Neural progenitor cell (in vitro differentiated cells): ENCODE data around the gene ETFA. TPM values are rescaled to one million over a fixed set of nuclear protein-coding genes. Genes with fewer than 3 reads are reported as not detected.

Experiments
- DNase-seq: peaks from one replicate; pipeline ENCODE4 v3.0.0-alpha.2; 2016; ENCODE audit warnings: low spot score
- H2AFZ ChIP-seq: fragments of 200-600 bp; sonication (generic); replicated peaks from 2 replicates; pipeline ENCODE4 v1.6.1; 2016; ENCODE audit warnings: antibody characterized with exemption
- H3F3A ChIP-seq: fragments of 200-600 bp; sonication (generic); 2 replicates; pipeline ENCODE4 v1.6.1; 2016; ENCODE audit warnings: antibody characterized with exemption, low read depth
- H3K27ac ChIP-seq: fragments of 200-600 bp; sonication (generic); 2 replicates; pipeline ENCODE4 v1.5.1; 2016; ENCODE audit warnings: mild to moderate bottlenecking
- H3K27me3 ChIP-seq: fragments of 200-600 bp; sonication (generic); 2 replicates; pipeline ENCODE4 v1.6.1; 2016; ENCODE audit warnings: mild to moderate bottlenecking, moderate library complexity
- H3K36me3 ChIP-seq: fragments of 200-600 bp; sonication (generic); 2 replicates; pipeline ENCODE4 v1.5.1; 2016
- H3K4me1 ChIP-seq: fragments of 200-600 bp; sonication (generic); 2 replicates; pipeline ENCODE4 v1.6.1; 2016; ENCODE audit warnings: mixed run types
- H3K4me2 ChIP-seq: fragments of 200-600 bp; sonication (generic); 2 replicates; pipeline ENCODE4 v1.6.1; 2016
- H3K4me3 ChIP-seq: fragments of 200-600 bp; sonication (generic); 2 replicates; pipeline ENCODE4 v1.5.1; 2016
- H3K79me2 ChIP-seq: fragments of 200-600 bp; sonication (generic); 2 replicates; pipeline ENCODE4 v1.6.1; 2016; ENCODE audit warnings: low read depth
- H3K9ac ChIP-seq: fragments of 200-600 bp; sonication (generic); 2 replicates; pipeline ENCODE4 v1.6.1; 2016
- H3K9me3 ChIP-seq: fragments of 200-600 bp; sonication (generic); 2 replicates; pipeline ENCODE4 v1.5.1; 2016; ENCODE audit warnings: low read depth
- H4K20me1 ChIP-seq: fragments of 200-600 bp; sonication (generic); 2 replicates; pipeline ENCODE4 v1.6.1; 2016; ENCODE audit warnings: low read depth
- H3K27ac Mint-ChIP-seq: 3 replicates; pipeline ENCODE4 v1.8.0; 2021; ENCODE audit warnings: mixed read lengths
- H3K27me3 Mint-ChIP-seq: 2 replicates; pipeline ENCODE4 v1.8.0; 2022; ENCODE audit warnings: low read depth, mild to moderate bottlenecking, inconsistent platforms, moderate library complexity, mixed read lengths; ENCODE audit not compliant: insufficient read depth
- H3K36me3 Mint-ChIP-seq: 3 replicates; pipeline ENCODE4 v1.8.0; 2021; ENCODE audit warnings: mixed read lengths
- H3K4me1 Mint-ChIP-seq: 3 replicates; pipeline ENCODE4 v1.8.0; 2021; ENCODE audit warnings: mixed read lengths
- H3K4me3 Mint-ChIP-seq: 3 replicates; pipeline ENCODE4 v1.8.0; 2021; ENCODE audit warnings: mild to moderate bottlenecking, moderate library complexity, mixed read lengths
- H3K9me3 Mint-ChIP-seq: 3 replicates; pipeline ENCODE4 v1.8.0; 2020; ENCODE audit warnings: mixed read lengths
- CTCF ChIP-seq: fragments of 200-600 bp; sonication (generic); IDR thresholded peaks from 2 replicates; pipeline ENCODE4 v1.5.1; 2017; ENCODE audit warnings: antibody characterized with exemption, mild to moderate bottlenecking
- EZH2 ChIP-seq: fragments of 200-600 bp; sonication (generic); IDR thresholded peaks from 2 replicates; pipeline ENCODE4 v1.6.1; 2017; ENCODE audit warnings: antibody characterized with exemption, mild to moderate bottlenecking, moderate library complexity
- EZH2phosphoT487 ChIP-seq: fragments of 200-600 bp; sonication (generic); IDR thresholded peaks from 2 replicates; pipeline ENCODE4 v1.6.1; 2017; ENCODE audit warnings: antibody characterized with exemption
- total RNA-seq: library from RNA; depleted of rRNA; stranded (reverse); fragments of >200 nt; gene quantifications from 2 replicates; pipeline ENCODE4 v1.2.3, GENCODE V29; 2015; ENCODE audit warnings: low replicate concordance

Gene ETFA
- total RNA-seq, 1 donor from 2014 or later, result 99.3 TPM

GRCh38 chr15:76215634-76216033, 95.6 kb downstream of the ETFA start:
- no peak overlapping the region for H3K9ac ChIP-seq
- H3K4me3 ChIP-seq, result no peak overlapping the region
- Mint-ChIP-seq H3K27ac (no peak overlapping the region), H3K4me1 (peaks cover 11% of the 10 kb centered on the region), H3K36me3 (peaks cover 16% of the 10 kb centered on the region), H3K9me3 (peaks cover 11% of the 10 kb centered on the region), H3K4me3 (no peak overlapping the region), H3K27me3 (peaks cover 2% of the 10 kb centered on the region)
- peaks cover 3% of the 10 kb centered on the region for H3F3A ChIP-seq
- no peak overlapping the region for H3K27ac ChIP-seq
- no peak overlapping the region for H3K4me2 ChIP-seq
- no peak for TF ChIP-seq EZH2phosphoT487
- no peak for TF ChIP-seq EZH2
- no peak for TF ChIP-seq CTCF
- no peaks in the 10 kb centered on the region for H4K20me1 ChIP-seq
- no peaks in the 10 kb centered on the region for H3K27me3 ChIP-seq
- no peaks in the 10 kb centered on the region for H3K9me3 ChIP-seq
- H2AFZ ChIP-seq, result no peak overlapping the region
- H3K4me1 ChIP-seq, result peaks cover 19% of the 10 kb centered on the region
- no peaks in the 10 kb centered on the region for H3K79me2 ChIP-seq
- peaks cover 4% of the 10 kb centered on the region for H3K36me3 ChIP-seq
- DNase-seq, result no peak

- H3K27ac ChIP-seq, result no peak overlapping the region
- no peaks in the 10 kb centered on the region for H3K36me3 ChIP-seq
- H3K4me3 ChIP-seq, result no peak overlapping the region
- H3K9me3 Mint-ChIP-seq, result no peaks in the 10 kb centered on the region
- peaks cover 5% of the 10 kb centered on the region for H3K36me3 Mint-ChIP-seq
- H2AFZ ChIP-seq, result no peak overlapping the region
- no peak for TF ChIP-seq CTCF
- TF ChIP-seq EZH2, result no peak
- TF ChIP-seq EZH2phosphoT487, result no peak
- H3K4me3 Mint-ChIP-seq, result no peak overlapping the region
- no peaks in the 10 kb centered on the region for H3K27me3 Mint-ChIP-seq
- no peaks in the 10 kb centered on the region for H3K79me2 ChIP-seq
- no peaks in the 10 kb centered on the region for H3K27me3 ChIP-seq
- H3K9ac ChIP-seq, result no peak overlapping the region
- no peaks in the 10 kb centered on the region for H3K9me3 ChIP-seq
- H4K20me1 ChIP-seq, result no peaks in the 10 kb centered on the region
- H3K4me1 Mint-ChIP-seq, result peaks cover 16% of the 10 kb centered on the region
- peaks cover 3% of the 10 kb centered on the region for H3F3A ChIP-seq
- H3K4me1 ChIP-seq, result peaks cover 19% of the 10 kb centered on the region
- H3K27ac Mint-ChIP-seq, result no peak overlapping the region
- no peak overlapping the region for H3K4me2 ChIP-seq
- DNase-seq, result no peak
Measured at GRCh38 chr15:76209942-76210341, 101.3 kb downstream of the ETFA start.

GRCh38 chr15:76209523-76209922, 101.7 kb downstream of the ETFA start:
- Histone ChIP-seq H3K9me3 (no peaks in the 10 kb centered on the region), H4K20me1 (no peaks in the 10 kb centered on the region), H3K27me3 (no peaks in the 10 kb centered on the region), H3K4me2 (no peak overlapping the region), H3F3A (peaks cover 3% of the 10 kb centered on the region), H3K27ac (no peak overlapping the region), H3K4me1 (peaks cover 19% of the 10 kb centered on the region), H3K36me3 (no peaks in the 10 kb centered on the region), H3K4me3 (no peak overlapping the region), H2AFZ (no peak overlapping the region), H3K9ac (no peak overlapping the region), H3K79me2 (no peaks in the 10 kb centered on the region)
- Mint-ChIP-seq H3K27ac (no peak overlapping the region), H3K4me1 (peaks cover 17% of the 10 kb centered on the region), H3K36me3 (peaks cover 7% of the 10 kb centered on the region), H3K27me3 (peaks cover 1% of the 10 kb centered on the region), H3K4me3 (no peak overlapping the region), H3K9me3 (no peaks in the 10 kb centered on the region)
- DNase-seq, result no peak
- no peak for TF ChIP-seq EZH2
- TF ChIP-seq CTCF, result no peak
- TF ChIP-seq EZH2phosphoT487, result no peak
